EH (cell line): ENCODE measurements around the gene TNIP1.
A peak's percentile ranks its signal among the peaks of the same experiment; 100 is the strongest.

Source experiments
- DNase-seq: peaks from one replicate; pipeline ENCODE4 v3.0.0-alpha.2; 2015; ENCODE audit warnings: low read depth

The TNIP1 gene, protein sequence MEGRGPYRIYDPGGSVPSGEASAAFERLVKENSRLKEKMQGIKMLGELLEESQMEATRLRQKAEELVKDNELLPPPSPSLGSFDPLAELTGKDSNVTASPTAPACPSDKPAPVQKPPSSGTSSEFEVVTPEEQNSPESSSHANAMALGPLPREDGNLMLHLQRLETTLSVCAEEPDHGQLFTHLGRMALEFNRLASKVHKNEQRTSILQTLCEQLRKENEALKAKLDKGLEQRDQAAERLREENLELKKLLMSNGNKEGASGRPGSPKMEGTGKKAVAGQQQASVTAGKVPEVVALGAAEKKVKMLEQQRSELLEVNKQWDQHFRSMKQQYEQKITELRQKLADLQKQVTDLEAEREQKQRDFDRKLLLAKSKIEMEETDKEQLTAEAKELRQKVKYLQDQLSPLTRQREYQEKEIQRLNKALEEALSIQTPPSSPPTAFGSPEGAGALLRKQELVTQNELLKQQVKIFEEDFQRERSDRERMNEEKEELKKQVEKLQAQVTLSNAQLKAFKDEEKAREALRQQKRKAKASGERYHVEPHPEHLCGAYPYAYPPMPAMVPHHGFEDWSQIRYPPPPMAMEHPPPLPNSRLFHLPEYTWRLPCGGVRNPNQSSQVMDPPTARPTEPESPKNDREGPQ

DNA sequence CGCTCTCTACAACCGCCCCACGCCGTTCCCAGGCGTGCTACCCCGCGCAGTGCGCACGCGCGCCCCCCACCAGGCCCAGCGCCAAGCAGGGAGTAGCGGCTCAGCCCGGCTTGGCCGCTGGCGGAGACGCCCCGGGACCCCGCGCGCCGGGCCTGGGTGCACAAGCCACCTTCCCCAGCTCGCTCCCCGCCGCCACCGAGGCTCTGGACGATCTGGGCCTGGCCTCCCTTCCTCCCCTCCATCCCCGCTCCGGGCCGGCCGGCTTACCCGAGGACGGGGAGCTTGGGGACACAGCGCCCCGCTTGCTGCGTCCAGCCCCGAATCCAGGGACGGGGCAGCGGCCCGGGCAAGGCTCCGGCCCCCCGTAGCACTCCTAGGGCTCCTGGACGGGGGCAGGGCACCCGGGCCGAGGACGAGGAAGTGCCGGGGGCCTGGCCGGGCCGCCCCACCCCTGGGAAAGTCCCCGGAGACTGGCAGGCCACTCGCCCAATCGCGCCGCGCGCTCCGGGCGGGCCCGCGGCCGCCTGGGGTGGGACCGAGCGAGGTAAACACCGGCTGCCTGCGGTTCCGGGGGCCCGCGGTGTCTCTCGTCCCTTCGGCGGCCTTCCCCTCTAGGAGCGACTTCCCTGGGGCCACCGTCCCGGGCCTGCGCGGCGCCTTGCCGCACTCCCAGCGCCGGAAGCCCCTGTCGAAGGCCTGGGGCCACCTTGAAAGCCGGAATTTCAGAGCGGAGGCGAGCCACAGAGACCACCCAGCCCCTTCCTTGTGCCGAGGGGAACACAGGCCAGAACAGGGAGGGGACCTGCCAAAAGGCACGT is at the start of gene TNIP1:
Gene TNIP1, minus strand, starts transcription at position 422 of the 818 bp plus-strand sequence. CDS start 15,939 bp downstream, outside the sequence.
- DNase-seq: peak; percentile 92

DNA sequence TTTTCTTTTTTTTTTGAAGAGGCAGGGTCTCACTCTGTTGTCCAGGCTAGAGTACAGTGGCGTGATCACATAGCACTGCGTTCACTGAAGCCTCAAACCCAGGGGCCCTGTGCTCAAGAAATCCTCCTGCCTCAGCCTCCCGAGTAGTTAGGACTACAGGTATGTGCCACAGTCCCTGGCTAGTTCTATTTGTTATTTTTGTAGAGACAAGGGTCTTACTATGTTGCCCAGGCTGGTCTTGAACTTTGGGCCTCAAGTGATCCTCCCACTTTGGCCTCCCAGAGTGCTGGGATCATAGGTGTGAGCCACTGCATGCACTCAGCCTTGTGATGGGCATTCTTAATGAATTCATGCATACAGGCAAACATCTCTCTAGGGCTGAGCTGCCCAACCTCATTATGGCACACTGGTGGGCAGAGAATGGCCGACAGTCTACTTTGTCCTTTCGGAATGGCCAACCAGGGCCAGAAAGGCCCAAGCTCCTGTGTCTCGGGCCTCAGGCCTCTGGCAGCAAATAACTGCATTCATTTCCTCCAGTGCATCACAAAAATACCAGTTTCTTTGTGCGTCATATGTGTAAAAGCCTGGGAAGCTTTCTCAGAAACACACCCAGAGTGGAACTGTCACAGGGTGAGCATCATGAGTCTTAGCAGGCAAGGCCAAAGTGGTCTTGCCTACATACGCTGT is 49.5 kb upstream of the TNIP1 start:
- no peak for DNase-seq

DNA sequence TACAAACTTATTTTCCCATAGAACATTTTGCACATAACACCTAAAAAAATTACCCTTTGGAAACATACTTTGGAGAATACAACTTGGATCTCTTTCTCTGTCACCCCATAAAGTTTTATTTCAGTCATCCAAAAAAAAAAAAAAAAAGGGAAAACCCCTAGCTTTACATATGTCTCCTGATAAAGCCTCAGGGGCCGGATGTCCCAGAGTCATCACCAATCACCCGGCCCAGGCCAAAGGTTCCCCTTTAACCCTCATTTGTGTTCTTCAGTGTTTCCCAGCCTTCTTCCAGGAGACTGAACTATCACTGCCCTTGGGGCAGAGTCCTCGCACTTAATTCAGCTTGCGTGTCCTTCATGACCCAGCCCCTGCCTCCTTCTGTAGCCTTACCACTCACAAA is 48.0 kb upstream of the TNIP1 start:
- DNase-seq: no peak

DNA sequence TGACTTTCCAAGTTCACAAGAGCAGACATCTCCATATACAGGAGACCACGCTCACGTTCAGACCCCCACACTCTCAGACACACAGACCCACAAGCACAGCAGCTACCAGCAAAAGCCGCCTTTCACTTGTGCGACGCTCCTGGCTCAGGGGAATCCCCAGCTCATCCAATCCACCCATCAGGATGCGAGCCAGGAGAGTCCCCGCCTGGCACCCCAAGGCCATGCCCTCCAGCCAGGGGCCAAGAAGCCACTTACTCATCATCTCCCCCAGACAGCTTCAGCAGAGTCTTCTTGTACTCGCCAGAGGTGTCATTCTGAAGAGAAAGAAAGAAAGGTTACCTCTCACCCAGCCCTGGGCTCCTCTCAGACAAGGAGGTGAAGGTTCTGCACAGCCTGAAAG is 47.1 kb upstream of the TNIP1 start:
- DNase-seq: no peak

DNA sequence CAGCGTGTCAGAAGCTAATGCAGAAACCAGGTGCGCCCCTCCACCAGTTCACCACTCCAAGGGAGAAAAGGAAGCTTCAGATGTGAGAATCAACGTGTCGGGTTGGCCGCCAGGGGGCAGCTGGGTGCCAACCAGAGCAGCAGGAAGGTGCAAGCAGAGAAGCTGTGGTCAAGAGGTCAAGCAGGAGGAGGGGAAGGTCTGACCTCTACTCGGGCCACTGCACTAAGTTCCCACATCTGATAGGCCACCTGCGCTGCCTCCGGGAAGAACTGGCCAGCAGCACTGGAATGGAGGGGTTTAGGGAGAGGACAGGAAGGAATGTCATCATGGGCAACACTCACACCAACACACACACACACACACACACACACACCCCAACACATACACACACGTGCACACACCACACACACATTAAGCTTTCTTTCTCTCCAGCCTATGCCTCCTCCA is 45.4 kb upstream of the TNIP1 start:
- peak; percentile 64 for DNase-seq

DNA sequence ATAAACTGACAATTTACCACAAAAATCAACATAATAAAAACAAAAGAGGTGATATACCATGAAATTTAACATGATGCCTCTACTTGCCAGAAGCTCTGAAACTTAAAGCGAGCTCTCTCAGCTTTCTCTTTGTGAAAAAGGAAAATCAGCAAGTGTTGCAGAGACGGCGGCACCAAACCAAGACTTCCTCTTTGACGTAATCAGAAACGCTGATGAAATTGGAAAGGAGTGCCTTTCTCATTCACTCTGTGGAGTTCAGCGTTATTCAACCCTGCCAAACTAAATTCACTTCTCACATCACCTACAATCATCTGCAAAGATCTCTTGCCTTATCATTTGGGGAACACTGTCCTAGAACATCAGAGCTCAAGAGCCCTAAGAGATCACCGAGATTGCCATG is 44.6 kb upstream of the TNIP1 start:
- no peak for DNase-seq

DNA sequence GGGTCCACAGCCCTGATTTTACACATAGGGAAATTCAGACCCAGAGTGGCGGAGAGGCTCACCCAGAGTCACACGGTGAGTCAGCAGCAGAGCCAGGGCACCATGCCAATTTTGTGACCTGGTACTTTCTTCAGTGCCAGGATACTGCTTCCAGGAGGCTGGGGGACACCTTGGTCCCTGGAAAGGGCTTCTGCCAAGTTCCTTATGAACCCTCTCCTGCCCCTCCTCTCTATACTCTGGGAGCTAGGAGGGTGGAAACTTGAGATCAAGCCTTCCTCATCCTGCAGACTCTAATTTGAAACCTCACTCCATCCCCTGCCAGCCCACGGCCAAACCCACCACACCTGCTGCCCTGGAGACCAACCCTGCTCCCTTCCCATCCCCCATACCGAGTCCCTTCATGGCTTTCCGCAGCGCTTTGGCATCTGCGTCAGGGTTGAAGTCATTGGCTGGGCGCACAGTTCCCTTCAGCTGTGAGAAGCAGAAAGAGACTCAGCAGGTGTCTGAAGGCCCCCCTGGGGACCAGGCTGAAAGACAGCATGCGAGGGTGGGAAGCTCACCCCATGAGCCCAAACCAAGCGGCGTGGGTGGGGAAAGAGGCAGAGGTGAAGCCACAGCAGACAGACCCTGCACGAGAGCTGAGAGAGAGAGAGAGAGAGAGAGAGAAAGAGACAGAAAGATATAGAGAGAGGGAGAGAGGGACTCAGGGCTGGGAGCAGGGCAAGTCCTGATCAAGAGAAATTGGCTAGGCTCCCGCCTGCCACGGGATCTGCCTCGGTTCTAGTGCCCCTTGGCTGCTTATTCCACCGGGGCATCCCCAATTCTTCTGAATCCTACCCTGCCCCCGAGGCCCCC is 43.3 kb upstream of the TNIP1 start:
- DNase-seq: peak; percentile 44

DNA sequence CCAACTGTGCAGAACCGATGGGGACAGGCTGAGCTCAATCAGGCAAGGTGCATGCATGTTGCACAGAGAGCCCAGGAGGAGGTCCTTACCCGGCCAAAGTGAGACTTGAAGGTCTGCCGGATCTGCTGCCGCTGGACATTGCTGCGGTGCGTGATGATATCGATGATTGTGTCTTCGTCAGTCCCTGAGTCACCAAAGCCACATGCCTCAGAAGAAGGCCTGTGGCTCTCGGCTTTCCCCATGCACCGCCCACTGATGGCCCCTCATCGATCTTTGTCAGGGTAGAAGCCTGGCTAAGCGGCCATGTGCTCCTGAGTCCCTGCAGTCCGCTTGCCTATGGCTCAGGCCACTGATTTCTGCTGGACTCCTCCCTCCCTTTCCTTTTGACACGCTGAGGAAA is 42.0 kb upstream of the TNIP1 start:
- no peak for DNase-seq

DNA sequence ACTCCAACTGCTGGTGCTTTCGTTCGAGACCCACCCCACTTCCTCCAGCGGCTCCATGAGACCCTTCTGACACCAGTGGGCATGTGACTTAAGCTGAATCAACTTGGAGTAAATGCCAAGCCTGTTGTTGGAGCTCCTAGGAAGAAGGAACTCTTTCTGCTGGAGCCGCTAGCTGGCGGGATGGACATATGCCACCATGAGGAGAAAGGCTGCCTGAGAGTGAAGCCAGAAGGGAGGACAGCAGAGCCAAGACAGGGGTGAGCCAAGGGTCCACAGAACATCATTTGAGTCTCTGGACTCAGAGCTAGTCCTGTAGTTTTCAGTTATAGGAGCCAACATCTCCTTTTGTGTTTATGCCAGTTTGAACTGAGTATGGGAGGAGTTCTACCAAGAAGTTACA is 40.8 kb upstream of the TNIP1 start:
- no peak for DNase-seq

DNA sequence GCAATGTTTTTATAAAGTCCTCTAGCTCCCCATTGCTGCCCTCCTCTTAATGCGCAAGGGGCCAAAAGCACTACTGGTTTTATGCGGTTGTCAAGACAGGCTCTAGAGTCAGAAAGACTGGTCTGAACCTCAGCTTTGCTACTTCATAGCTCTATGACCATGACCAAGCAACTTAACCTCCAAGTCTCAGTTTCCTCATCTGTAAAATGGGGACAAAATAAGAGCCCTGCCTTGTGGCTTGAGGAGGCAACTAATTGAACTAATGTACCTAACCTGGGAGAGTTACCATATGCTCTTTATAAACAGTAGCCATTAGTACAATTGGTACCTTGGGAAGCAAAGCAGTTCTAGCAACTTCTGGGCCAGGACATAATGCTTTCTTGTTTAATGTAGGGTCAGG is 40.3 kb upstream of the TNIP1 start:
- DNase-seq: no peak

DNA sequence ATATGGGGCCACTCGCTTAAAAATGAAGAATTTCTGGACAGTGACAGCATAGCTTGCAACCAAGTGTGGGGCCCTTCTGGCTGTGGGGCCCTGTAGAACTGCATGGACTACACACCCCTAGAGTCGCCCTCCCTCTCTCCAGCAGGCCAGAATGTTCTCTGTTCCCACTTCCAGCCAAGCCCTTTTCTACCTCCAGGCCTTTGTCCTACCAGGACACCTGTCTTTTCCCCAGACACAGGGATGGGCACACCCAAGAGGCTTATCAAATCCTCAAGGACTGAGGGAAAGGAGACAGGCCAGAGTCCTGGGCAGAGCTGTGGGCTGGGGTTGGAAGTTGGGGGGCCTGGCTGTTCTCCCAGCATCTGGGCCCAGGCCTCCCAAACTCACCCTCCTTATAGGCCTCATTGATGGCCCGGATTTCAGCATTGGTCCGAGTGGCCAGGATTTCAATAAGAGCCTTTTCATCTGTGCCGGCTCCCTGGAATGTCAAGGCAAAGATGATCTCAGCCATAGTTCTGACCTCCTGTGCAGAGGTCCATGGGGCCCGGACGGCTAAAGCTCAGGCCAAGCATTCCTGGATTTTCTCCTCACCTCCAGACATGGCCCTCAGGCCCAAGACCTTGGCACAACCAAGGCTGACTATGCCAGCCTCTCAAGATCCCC is 38.2 kb upstream of the TNIP1 start:
- no peak for DNase-seq

DNA sequence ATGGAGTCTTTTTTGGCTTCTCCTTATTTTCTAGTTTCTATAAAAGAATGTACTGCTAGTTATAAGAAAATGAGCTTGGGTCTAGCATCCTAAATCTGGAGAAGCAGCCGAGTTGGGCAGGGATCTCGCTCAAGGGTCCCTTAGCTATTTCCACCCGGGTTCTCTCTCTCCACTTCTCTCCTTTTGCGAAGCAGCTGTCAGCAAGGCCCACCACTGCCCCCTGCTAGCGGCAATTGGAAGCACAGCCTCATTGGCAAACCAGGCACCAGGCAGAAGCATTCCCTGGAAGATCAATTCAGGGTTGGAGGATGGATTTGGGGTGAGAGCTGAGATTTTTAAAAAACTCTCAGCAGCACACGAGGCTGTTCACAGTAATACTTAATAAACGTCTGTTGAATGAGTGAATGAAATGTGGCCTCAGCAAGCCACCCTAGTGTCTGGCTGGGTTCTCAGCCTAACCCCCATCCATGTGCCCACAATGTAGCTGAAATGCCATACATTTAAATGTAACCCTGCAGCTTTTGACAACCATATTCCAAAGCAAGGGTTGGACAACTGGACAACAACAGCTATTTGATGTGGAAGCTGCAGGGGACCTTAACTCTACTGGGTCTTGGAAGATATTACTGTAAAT is 34.6 kb upstream of the TNIP1 start:
- peak; percentile 66 for DNase-seq

DNA sequence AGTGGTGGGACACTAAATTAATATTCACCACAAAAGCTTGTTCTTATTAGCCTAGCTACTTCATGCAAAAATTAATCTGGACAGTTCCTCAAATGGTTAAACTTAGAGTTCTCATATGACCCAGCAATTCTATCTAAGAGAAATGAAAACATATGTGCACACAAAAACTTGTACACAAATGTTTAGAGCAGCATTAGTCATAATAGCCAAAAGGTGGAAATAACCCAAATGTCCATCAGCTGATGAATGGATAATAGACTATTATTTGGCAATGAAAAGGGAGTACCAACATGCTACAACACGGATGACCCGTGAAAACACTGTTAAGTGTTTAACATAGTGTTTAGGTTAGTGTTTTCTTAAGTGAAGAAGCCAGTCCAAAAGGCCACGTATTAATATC is 32.8 kb upstream of the TNIP1 start:
- no peak for DNase-seq

DNA sequence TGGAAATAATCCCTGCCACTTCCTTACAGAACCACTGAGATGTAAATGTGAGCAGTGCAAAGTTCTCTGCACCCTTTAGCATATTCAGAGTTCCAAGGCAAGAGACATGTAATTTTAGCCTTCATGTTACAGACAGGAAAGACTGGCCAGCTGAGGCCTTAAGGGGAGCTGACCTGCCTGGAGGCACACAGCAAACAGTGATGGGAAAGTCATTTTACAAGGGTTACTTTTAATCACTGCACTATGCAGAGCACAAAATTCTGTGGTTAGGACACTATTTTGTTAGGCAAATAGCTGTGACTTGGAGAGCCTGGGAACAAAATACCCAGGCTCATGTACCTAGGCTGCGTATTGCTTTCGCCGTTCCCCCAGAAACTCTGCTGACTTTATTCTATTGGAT is 30.2 kb upstream of the TNIP1 start:
- DNase-seq: peak; percentile 29

DNA sequence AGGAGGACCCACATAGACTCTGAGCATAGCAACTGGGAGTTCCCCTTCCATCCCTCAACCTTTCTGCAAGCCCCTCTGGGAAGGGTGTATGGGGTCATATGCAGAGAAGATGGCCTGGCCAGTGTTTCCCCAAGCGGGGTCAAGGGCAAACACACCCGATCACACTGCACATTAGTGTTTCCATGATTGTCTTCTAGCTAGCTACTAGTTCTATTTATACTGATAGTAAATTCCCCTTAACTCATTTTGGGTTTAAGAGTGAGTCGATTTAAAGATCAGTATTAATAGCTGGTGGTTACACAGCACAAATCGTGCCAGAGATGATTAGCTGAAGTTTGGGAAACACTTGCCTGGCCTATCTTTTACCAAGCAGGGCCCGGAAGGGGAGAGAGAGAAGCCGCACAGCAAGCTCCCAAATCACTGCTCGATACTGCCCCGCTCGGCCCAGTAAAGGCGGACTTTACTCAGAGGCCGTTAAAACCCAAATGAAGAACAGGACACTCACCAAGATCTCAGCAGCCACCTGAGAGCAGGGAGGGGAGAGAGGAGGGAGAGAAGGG is 29.4 kb upstream of the TNIP1 start:
- no peak for DNase-seq

DNA sequence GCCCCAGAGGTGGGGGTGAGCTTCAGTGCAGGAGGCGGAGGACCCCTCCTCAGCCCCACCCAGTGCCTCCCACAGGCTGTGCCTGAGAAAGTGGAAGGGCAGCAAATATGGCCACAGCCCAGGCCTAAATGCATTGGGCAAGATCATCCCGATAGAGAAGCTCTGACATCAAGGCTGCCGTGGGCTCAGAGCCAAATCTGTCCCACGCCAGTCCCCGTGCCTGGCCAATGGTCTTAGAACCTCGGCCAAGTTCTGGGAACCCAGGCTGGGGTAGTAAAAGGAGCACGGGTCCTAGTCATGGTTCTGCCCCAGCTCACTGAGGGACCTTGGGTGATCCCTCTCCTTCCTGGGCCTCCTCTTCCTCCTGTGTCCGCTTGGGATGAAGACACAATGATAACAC is 27.7 kb upstream of the TNIP1 start:
- no peak for DNase-seq

DNA sequence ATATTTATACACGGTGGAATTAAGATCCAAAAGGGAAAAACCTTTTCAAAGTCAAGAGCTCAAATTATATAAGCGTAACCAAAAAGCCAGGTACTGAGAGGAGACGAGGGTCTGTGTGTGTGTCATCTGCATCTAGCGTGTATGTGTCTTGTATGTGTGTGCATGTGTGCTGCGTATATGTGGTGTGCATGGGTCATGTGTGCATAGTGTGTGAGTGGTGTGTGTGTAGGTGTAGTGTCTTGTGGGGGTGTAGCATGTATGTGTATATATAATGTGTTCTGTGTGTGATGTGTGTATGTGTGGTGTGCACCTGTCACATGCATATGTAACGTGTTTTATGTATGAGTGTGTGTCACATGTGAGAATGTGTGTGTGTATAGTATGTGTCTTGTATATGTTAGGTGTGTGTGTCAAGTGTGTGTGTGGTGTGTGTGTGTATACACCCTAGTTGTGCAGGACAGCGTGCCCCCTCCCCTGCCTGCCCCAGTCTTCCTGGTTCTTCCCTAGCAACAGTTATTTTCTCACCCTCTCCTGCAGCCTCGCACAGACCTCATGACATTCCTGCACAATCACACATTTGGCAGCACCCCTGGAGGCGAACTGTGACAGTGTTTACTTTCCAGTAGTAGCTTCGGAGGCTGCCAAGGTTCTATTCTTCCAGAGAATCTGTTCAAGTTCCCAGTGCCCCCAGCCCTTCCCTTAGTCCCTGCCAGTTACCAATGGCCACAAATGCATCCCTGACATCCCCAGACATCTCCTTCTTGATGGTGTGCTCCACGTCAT is 27.1 kb upstream of the TNIP1 start:
- peak; percentile 59 for DNase-seq

DNA sequence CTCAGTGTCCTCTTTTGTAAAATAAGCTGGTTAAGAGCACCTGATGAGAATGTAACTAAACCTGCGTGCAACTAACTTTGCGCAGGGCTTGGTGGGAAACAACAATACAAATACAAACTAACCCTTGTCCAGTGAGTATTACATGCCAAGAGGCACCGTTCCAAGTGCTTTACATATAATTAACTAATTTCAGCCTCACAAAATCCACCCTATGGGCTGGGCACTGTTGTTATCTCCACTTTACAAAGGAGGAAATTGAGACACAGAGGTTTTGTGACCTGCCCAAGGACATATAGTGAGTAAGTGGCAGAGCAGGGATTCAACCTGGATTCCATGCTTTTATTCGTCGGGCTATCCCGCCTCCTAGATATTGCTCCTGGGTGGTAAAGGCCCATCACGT is 26.2 kb upstream of the TNIP1 start:
- DNase-seq: no peak

DNA sequence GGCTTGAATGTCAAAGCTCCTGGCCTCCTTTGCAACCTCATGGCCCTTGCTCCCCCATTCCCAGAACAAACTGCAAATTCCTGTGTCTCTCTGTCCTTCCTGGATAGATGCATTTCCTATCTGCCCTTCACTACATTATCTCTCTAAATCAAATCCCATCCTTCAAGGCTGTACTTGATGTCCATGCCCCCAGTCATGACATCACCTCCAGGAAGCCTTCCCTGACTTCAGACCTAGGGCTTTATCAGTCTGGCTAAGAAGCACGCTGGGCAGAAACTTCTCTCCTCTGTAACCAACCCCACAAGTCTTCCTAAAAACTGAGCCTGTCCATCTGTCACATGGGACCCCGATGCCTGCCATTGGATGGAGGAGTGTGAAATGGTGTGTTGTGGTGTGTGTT is 25.7 kb upstream of the TNIP1 start:
- DNase-seq: no peak
